ENCODE data around the gene NR2C1.
"Not testable (repeated sequence)": the region's sequence is repeated elsewhere in the genome, so short reads cannot be mapped to it uniquely, and the experiment has no call there.

NR2C1 gene

GRCh38 chr12:95115641-95116040 lies 42.2 kb upstream of the NR2C1 start:
- in situ Hi-C loops (cut with MboI; ENCODE audit: low sequenced_read_pairs, unreplicated experiment): loop anchor here (10.0 kb wide), 1 partner anchor 419 kb away; no protein-coding TSS in a partner anchor
- DNase-seq (ENCODE audit: low spot score): no peak
- TF ChIP-seq CTCF (IDR thresholded peaks at IDR 0.05; ENCODE audit: borderline replicate concordance, control extremely low read depth, extremely low read depth, insufficient read depth, missing control alignments): no peak

- in situ Hi-C loops (cut with MboI; ENCODE audit: low sequenced_read_pairs, unreplicated experiment): loop anchor here (10.0 kb wide), 1 partner anchor 420 kb away; no protein-coding TSS in a partner anchor
- DNase-seq (ENCODE audit: low spot score): no peak
- TF ChIP-seq CTCF (IDR thresholded peaks at IDR 0.05; ENCODE audit: borderline replicate concordance, control extremely low read depth, extremely low read depth, insufficient read depth, missing control alignments): no peak
Measured at GRCh38 chr12:95114766-95115405, 41.5 kb upstream of the NR2C1 start.

- DNase-seq (ENCODE audit: low spot score): no peak
- in situ Hi-C loops (cut with MboI; ENCODE audit: low sequenced_read_pairs, unreplicated experiment): no loop called here
- TF ChIP-seq CTCF (IDR thresholded peaks at IDR 0.05; ENCODE audit: borderline replicate concordance, control extremely low read depth, extremely low read depth, insufficient read depth, missing control alignments): no peak
Measured at GRCh38 chr12:95107362-95107761, 33.9 kb upstream of the NR2C1 start.

GRCh38 chr12:95105540-95105939 lies 32.1 kb upstream of the NR2C1 start:
- in situ Hi-C loops (cut with MboI; ENCODE audit: low sequenced_read_pairs, unreplicated experiment): no loop called here
- DNase-seq (ENCODE audit: low spot score): no peak
- no peak for TF ChIP-seq CTCF (IDR thresholded peaks at IDR 0.05; ENCODE audit: borderline replicate concordance, control extremely low read depth, extremely low read depth, insufficient read depth, missing control alignments)

GRCh38 chr12:95104919-95105452 lies 31.6 kb upstream of the NR2C1 start:
- no peak for DNase-seq (ENCODE audit: low spot score)
- in situ Hi-C loops (cut with MboI; ENCODE audit: low sequenced_read_pairs, unreplicated experiment): no loop called here
- no peak for TF ChIP-seq CTCF (IDR thresholded peaks at IDR 0.05; ENCODE audit: borderline replicate concordance, control extremely low read depth, extremely low read depth, insufficient read depth, missing control alignments)

GRCh38 chr12:95102916-95103671 lies 29.7 kb upstream of the NR2C1 start:
- DNase-seq (ENCODE audit: low spot score): peak; percentile 65
- no peak for TF ChIP-seq CTCF (IDR thresholded peaks at IDR 0.05; ENCODE audit: borderline replicate concordance, control extremely low read depth, extremely low read depth, insufficient read depth, missing control alignments)
- in situ Hi-C loops (cut with MboI; ENCODE audit: low sequenced_read_pairs, unreplicated experiment): no loop called here

- in situ Hi-C loops (cut with MboI; ENCODE audit: low sequenced_read_pairs, unreplicated experiment); DNase-seq (ENCODE audit: low spot score): not testable (repeated sequence)
Measured at GRCh38 chr12:95101957-95102356, 28.5 kb upstream of the NR2C1 start.
